DND-41 (cell line): Measurements from ENCODE around the gene ZBTB48.

Experiments used
- ATAC-seq: fragments of 200-7000 bp; cut with Tn5 transposase; 3 replicates; pipeline ENCODE4 v1.9.1; 2021; ENCODE audit warnings: low read depth; ENCODE audit not compliant: insufficient read depth
- DNase-seq: peaks from one replicate; pipeline ENCODE4 v3.0.0-alpha.2; 2020
- H2AFZ ChIP-seq: 2 replicates; pipeline ENCODE4 v1.6.0; 2012; ENCODE audit warnings: low read depth, low read length
- H3K27ac ChIP-seq: 2 replicates; pipeline ENCODE4 v1.5.1; 2012; ENCODE audit warnings: low read length, inconsistent platforms
- H3K27me3 ChIP-seq: fragments of 200-600 bp; sonication (generic); 2 replicates; pipeline ENCODE4 v1.6.0; 2012; ENCODE audit warnings: low read length, mild to moderate bottlenecking, inconsistent platforms; ENCODE audit not compliant: insufficient read depth, poor library complexity
- H3K36me3 ChIP-seq: 2 replicates; pipeline ENCODE4 v1.5.1; 2012; ENCODE audit warnings: low read length, inconsistent platforms; ENCODE audit not compliant: insufficient read depth
- H3K4me1 ChIP-seq: 2 replicates; pipeline ENCODE4 v1.5.1; 2012; ENCODE audit warnings: mild to moderate bottlenecking, low read length; ENCODE audit not compliant: insufficient read depth
- H3K4me2 ChIP-seq: 2 replicates; pipeline ENCODE4 v1.6.0; 2012; ENCODE audit warnings: mild to moderate bottlenecking, moderate library complexity, low read length, inconsistent platforms; ENCODE audit not compliant: insufficient read depth
- H3K4me3 ChIP-seq, 2 experiments: fragments of 200-600 bp in 1 of 2; shearing (Covaris generic) in 1 of 2; 2 replicates each; pipeline ENCODE4 v1.5.1; 2012 to 2016; ENCODE audit warnings: inconsistent platforms in 2 of 2, low read length in 2 of 2, mild to moderate bottlenecking in 2 of 2, low read depth in 1 of 2, moderate library complexity in 1 of 2
- H3K79me2 ChIP-seq: 2 replicates; pipeline ENCODE4 v1.6.0; 2012; ENCODE audit warnings: low read length, inconsistent platforms; ENCODE audit not compliant: insufficient read depth
- H3K9ac ChIP-seq: 2 replicates; pipeline ENCODE4 v1.6.0; 2012; ENCODE audit warnings: low read depth, mild to moderate bottlenecking, inconsistent platforms, low read length, moderate library complexity
- H3K9me3 ChIP-seq: 2 replicates; pipeline ENCODE4 v1.5.1; 2012; ENCODE audit warnings: low read length, moderate library complexity, mild to moderate bottlenecking, inconsistent platforms; ENCODE audit not compliant: insufficient read depth, severe bottlenecking
- H4K20me1 ChIP-seq: 2 replicates; pipeline ENCODE4 v1.6.0; 2012; ENCODE audit warnings: low read length; ENCODE audit not compliant: insufficient read depth
- CTCF ChIP-seq: IDR thresholded peaks from 2 replicates; pipeline ENCODE4 v1.5.1; 2012; ENCODE audit warnings: borderline replicate concordance, low read length, moderate library complexity, mild to moderate bottlenecking; ENCODE audit not compliant: poor library complexity, severe bottlenecking; ENCODE audit errors: extremely low read depth
- EZH2 ChIP-seq: IDR thresholded peaks from 3 replicates; pipeline ENCODE4 v1.6.1; 2012; ENCODE audit warnings: borderline replicate concordance, low read depth, mild to moderate bottlenecking, moderate library complexity, low read length, inconsistent platforms; ENCODE audit not compliant: severe bottlenecking

ZBTB48 gene

GRCh38 chr1:6585081-6585722 is 5.4 kb downstream of the ZBTB48 start:
- no peak overlapping the region for H3K4me3 ChIP-seq
- no peak overlapping the region for H2AFZ ChIP-seq
- H4K20me1 ChIP-seq: peaks cover 54% of the 10 kb centered on the region
- H3K4me2 ChIP-seq: no peak overlapping the region
- H3K79me2 ChIP-seq: peaks cover 23% of the 10 kb centered on the region
- H3K4me1 ChIP-seq: peaks cover 22% of the 10 kb centered on the region
- TF ChIP-seq CTCF: no peak
- TF ChIP-seq EZH2: no peak
- H3K27me3 ChIP-seq: no peaks in the 10 kb centered on the region
- H3K9me3 ChIP-seq: no peaks in the 10 kb centered on the region
- DNase-seq: no peak
- no peak for ATAC-seq
- no peak overlapping the region for H3K9ac ChIP-seq
- no peak overlapping the region for H3K27ac ChIP-seq
- peaks cover 46% of the 10 kb centered on the region for H3K36me3 ChIP-seq

- H2AFZ ChIP-seq: no peak overlapping the region
- H3K79me2 ChIP-seq: peaks cover 16% of the 10 kb centered on the region
- H4K20me1 ChIP-seq: peaks cover 55% of the 10 kb centered on the region
- no peak overlapping the region for H3K9ac ChIP-seq
- H3K27me3 ChIP-seq: no peaks in the 10 kb centered on the region
- no peak overlapping the region for H3K4me3 ChIP-seq
- no peaks in the 10 kb centered on the region for H3K9me3 ChIP-seq
- no peak overlapping the region for H3K27ac ChIP-seq
- ATAC-seq: no peak
- H3K4me2 ChIP-seq: no peak overlapping the region
- peaks cover 17% of the 10 kb centered on the region for H3K4me1 ChIP-seq
- H3K36me3 ChIP-seq: peaks cover 52% of the 10 kb centered on the region
- no peak for TF ChIP-seq CTCF
- no peak for TF ChIP-seq EZH2
- no peak for DNase-seq
These were observed 6.0 kb downstream of the ZBTB48 start for GRCh38 chr1:6585841-6586240.

DNA sequence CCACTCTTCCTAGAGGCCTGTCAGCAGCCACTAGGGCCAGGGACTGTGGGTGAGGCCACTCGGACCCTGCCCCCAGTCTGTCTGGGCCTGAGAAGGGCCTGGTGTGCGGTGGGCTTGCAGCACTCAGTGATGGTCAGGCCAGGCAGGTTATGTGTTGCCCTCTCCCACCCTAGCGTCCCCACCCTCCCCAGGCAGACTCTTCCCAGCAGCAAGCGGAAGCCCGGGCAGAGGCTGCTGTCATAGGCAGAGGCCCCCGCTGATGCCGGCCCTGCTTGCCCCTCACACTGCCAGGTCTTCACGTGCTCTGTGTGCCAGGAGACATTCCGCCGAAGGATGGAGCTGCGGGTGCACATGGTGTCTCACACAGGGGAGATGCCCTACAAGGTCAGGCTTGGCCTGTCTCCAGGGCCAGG is 6.6 kb downstream of the ZBTB48 start:
- Histone ChIP-seq H4K20me1 (peaks cover 55% of the 10 kb centered on the region), H3K4me1 (peaks cover 11% of the 10 kb centered on the region), H3K9me3 (no peaks in the 10 kb centered on the region), H3K9ac (no peak overlapping the region), H3K36me3 (peaks cover 58% of the 10 kb centered on the region), H3K79me2 (peaks cover 11% of the 10 kb centered on the region), H3K4me2 (no peak overlapping the region), H3K27me3 (no peaks in the 10 kb centered on the region), H3K27ac (no peak overlapping the region), H2AFZ (no peak overlapping the region), H3K4me3 (no peak overlapping the region)
- no peak for TF ChIP-seq CTCF
- TF ChIP-seq EZH2: no peak
- no peak for ATAC-seq
- no peak for DNase-seq
